Ovary (tissue), 9 donors: ENCODE results near the gene C1orf116. TPM values are rescaled to one million over a fixed set of nuclear protein-coding genes. Genes with fewer than 3 reads are reported as not detected.

Experiments
- DNase-seq, 5 donors: peaks; one replicate each; pipeline ENCODE4 v3.0.0-alpha.2; 2019 to 2020
- H3K27ac ChIP-seq, 2 donors: fragments of 200-600 bp; one replicate each; pipeline versions ENCODE4 v1.5.1 to v1.8.0; 2019 to 2022
- H3K27me3 ChIP-seq: fragments of 200-600 bp; one replicate; pipeline ENCODE4 v1.8.0; 2022
- H3K36me3 ChIP-seq: fragments of 200-600 bp; sonication (generic); one replicate; pipeline ENCODE4 v1.5.1; 2019
- H3K4me1 ChIP-seq: one replicate; pipeline ENCODE4 v1.8.1; 2013; ENCODE audit warnings: mild to moderate bottlenecking, moderate library complexity; ENCODE audit not compliant: insufficient read depth
- H3K4me3 ChIP-seq: fragments of 200-600 bp; sonication (generic); one replicate; pipeline ENCODE4 v1.5.1; 2017
- H3K9me3 ChIP-seq, 2 donors: fragments of 200-600 bp in 1 of 2; sonication (generic) in 1 of 2; one replicate each; pipeline versions ENCODE4 v1.5.1 to v1.8.1; 2013 to 2019; ENCODE audit warnings: mild to moderate bottlenecking in 1 of 2, moderate library complexity in 1 of 2
- CTCF ChIP-seq, 3 donors: fragments of 450-650 bp in 2 of 3; fragments of 200-600 bp in 1 of 3; IDR thresholded peaks; one replicate each; pipeline versions ENCODE4 v1.5.1 to v1.8.0; 2016 to 2022; ENCODE audit warnings: antibody characterized with exemption in 3 of 3, mild to moderate bottlenecking in 1 of 3
- EP300 ChIP-seq: sonication (generic); formaldehyde crosslinking; IDR thresholded peaks from one replicate; pipeline ENCODE4 v1.6.1; 2017; ENCODE audit warnings: antibody characterized with exemption
- POLR2A ChIP-seq: fragments of 450-650 bp; IDR thresholded peaks from one replicate; pipeline ENCODE4 v1.6.1; 2017; ENCODE audit warnings: antibody characterized with exemption, mild to moderate bottlenecking, moderate library complexity
- WGBS, 3 donors: extraction: QIAGEN DNeasy Blood & Tissue Kit in 1 of 3; methylation state at CpG; one replicate each; pipeline versions ENCODE4 v1.1.5 to v1.1.7; 2013 to 2017; 5-methylcytosine and 5-hydroxymethylcytosine counted together
- intact Hi-C, 4 donors: fragments of 100-400 bp; cut with DNase I; formaldehyde crosslinking; loops; one replicate each; pipeline versions ENCODE4 v1.11.0 to v1.15.1; 2022 to 2023
- polyA plus RNA-seq, 2 donors: library from polyadenylated mRNA; stranded (reverse); fragments of 200-250 nt in 1 of 2; fragments of 350-450 nt in 1 of 2; fragmentation: Illumina TruSeq in 1 of 2; extraction: RNeasy Lipid Tissue Mini Kit (QIAGEN cat#74804) in 1 of 2; gene quantifications; one replicate each; pipeline ENCODE4 v1.2.3, GENCODE V29; 2013 to 2014
- total RNA-seq, 7 donors: library from RNA; depleted of rRNA in 2 of 7; stranded (reverse); fragments of >200 nt in 2 of 7; fragmentation: NEBNext Ultra II Directional in 3 of 7; extraction: Animal tissue kit (Norgen Biotek cat#: 25700) in 3 of 7; gene quantifications; one replicate each; pipeline versions ENCODE4 v1.1.0 to v1.2.4, GENCODE V29; 2016 to 2023
- donor health status: DM: no; HTN: no; CAD: no; lungs with moderate emphysema.
- donor health status: DM: no; HTN: no; CAD: no.
- donor health status: Bipolar disorder and iron deficiency.
- donor health status: DM: yes; HTN: yes; CAD: no.
- donor health status: DM: no; HTN: no; CAD: no.
- donor health status: DM: yes; HTN: yes; CAD: no.

Gene C1orf116
- total and polyA plus RNA-seq, 9 donors = 0.02 to 1.6 (median 0.36) TPM; not detected in 2

GRCh38 chr1:207069858-207070506, 37.4 kb upstream of the C1orf116 start:
- no peak overlapping the region for H3K27ac ChIP-seq
- TF ChIP-seq POLR2A (no peak), EP300 (no peak), CTCF (IDR thresholded peaks at IDR 0.05) (no peak)
- H3K4me3 ChIP-seq = no peak overlapping the region
- WGBS, 3 donors = 94 to 98% (median 96%) methylated on average over 5 of the region's 5 CpGs
- H3K36me3 ChIP-seq = no peaks in the 10 kb centered on the region
- no peaks in the 10 kb centered on the region for H3K9me3 ChIP-seq
- intact Hi-C loops = loop anchor here in 2 of 4 donors (10.0 kb wide), 2 partner anchors 155 to 335 kb away; no protein-coding TSS in a partner anchor
- no peak for DNase-seq
- H3K27me3 ChIP-seq = no peaks in the 10 kb centered on the region
- no peaks in the 10 kb centered on the region for H3K4me1 ChIP-seq

- H3K27me3 ChIP-seq = no peaks in the 10 kb centered on the region
- H3K4me1 ChIP-seq = no peaks in the 10 kb centered on the region
- intact Hi-C loops = no loop called here
- no peaks in the 10 kb centered on the region for H3K36me3 ChIP-seq
- H3K9me3 ChIP-seq = no peaks in the 10 kb centered on the region
- 90 to 95% (median 94%) methylated on average over 3 of the region's 3 CpGs for WGBS, 3 donors
- no peak overlapping the region for H3K27ac ChIP-seq
- no peak overlapping the region for H3K4me3 ChIP-seq
- DNase-seq = no peak
- TF ChIP-seq CTCF (IDR thresholded peaks at IDR 0.05) (no peak), POLR2A (no peak), EP300 (no peak)
Observed at GRCh38 chr1:207069061-207069460, 36.5 kb upstream of the C1orf116 start.

DNA sequence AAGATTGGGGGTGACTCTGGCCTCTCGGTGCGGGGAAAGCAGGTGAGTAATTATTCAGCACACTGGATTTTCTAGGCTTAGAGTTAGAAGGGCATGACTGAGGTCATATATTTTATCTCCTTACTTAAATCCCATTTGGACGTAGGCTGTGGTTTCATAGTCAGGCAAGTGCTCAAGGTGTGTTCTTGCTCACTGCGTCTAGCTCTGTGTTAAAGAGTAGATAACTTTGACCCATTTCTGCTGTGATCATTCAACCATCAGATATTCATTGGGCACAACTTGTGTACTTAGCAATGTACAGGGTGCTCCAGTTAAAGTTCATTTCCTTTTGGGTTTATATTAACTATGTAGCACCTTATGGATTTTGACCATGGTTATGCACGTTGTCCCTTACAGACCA, 35.1 kb upstream of the C1orf116 start:
- DNase-seq = no peak
- WGBS, 3 donors = 80 to 93% (median 89%) methylated on average over 5 of the region's 5 CpGs
- Histone ChIP-seq H3K9me3 (no peaks in the 10 kb centered on the region), H3K4me3 (no peak overlapping the region), H3K36me3 (no peaks in the 10 kb centered on the region), H3K4me1 (no peaks in the 10 kb centered on the region), H3K27me3 (no peaks in the 10 kb centered on the region), H3K27ac (no peak overlapping the region)
- intact Hi-C loops = no loop called here
- TF ChIP-seq CTCF (IDR thresholded peaks at IDR 0.05) = no peak
- TF ChIP-seq EP300 = no peak
- TF ChIP-seq POLR2A = no peak

GRCh38 chr1:207067185-207067584, 34.6 kb upstream of the C1orf116 start:
- no peak overlapping the region for H3K4me3 ChIP-seq
- TF ChIP-seq CTCF (IDR thresholded peaks at IDR 0.05) = no peak
- TF ChIP-seq EP300 = no peak
- no peaks in the 10 kb centered on the region for H3K4me1 ChIP-seq
- intact Hi-C loops = no loop called here
- no peaks in the 10 kb centered on the region for H3K9me3 ChIP-seq
- H3K27ac ChIP-seq = no peak overlapping the region
- H3K36me3 ChIP-seq = no peaks in the 10 kb centered on the region
- WGBS, 3 donors = 56 to 64% (median 60%) methylated on average over 3 of the region's 3 CpGs
- no peak for DNase-seq
- no peaks in the 10 kb centered on the region for H3K27me3 ChIP-seq
